ENCODE measurements around the gene SLC6A3.
"Not testable (repeated sequence)": the region's sequence is repeated elsewhere in the genome, so short reads cannot be mapped to it uniquely, and the experiment has no call there.

Gene SLC6A3

GRCh38 chr5:1429496-1429895 is 15.7 kb downstream of the SLC6A3 start:
- no peak for DNase-seq (ENCODE audit: low read depth)
- H3K4me3 ChIP-seq (ENCODE audit: low read depth, low read length): no peak overlapping the region

- no peak overlapping the region for H3K4me3 ChIP-seq (ENCODE audit: low read depth, low read length)
- DNase-seq (ENCODE audit: low read depth): no peak
Observed at GRCh38 chr5:1429066-1429465, 16.2 kb downstream of the SLC6A3 start.

GRCh38 chr5:1428107-1428506 is 17.1 kb downstream of the SLC6A3 start:
- DNase-seq (ENCODE audit: low read depth): no peak
- no peak overlapping the region for H3K4me3 ChIP-seq (ENCODE audit: low read depth, low read length)

GRCh38 chr5:1424716-1425115 is 20.5 kb downstream of the SLC6A3 start:
- no peak overlapping the region for H3K4me3 ChIP-seq (ENCODE audit: low read depth, low read length)
- DNase-seq (ENCODE audit: low read depth): no peak

- DNase-seq (ENCODE audit: low read depth): no peak
- no peak overlapping the region for H3K4me3 ChIP-seq (ENCODE audit: low read depth, low read length)
Observed at GRCh38 chr5:1423901-1424603, 21.2 kb downstream of the SLC6A3 start.

- not testable (repeated sequence) for DNase-seq (ENCODE audit: low read depth); H3K4me3 ChIP-seq (ENCODE audit: low read depth, low read length)
Observed at GRCh38 chr5:1422522-1422921, 22.7 kb downstream of the SLC6A3 start.

- no peak overlapping the region for H3K4me3 ChIP-seq (ENCODE audit: low read depth, low read length)
- no peak for DNase-seq (ENCODE audit: low read depth)
Observed at GRCh38 chr5:1421521-1422341, 23.5 kb downstream of the SLC6A3 start.

- no peak overlapping the region for H3K4me3 ChIP-seq (ENCODE audit: low read depth, low read length)
- DNase-seq (ENCODE audit: low read depth): no peak
Observed at GRCh38 chr5:1420211-1421195, 24.7 kb downstream of the SLC6A3 start.

- no peak overlapping the region for H3K4me3 ChIP-seq (ENCODE audit: low read depth, low read length)
- no peak for DNase-seq (ENCODE audit: low read depth)
Observed at GRCh38 chr5:1419476-1420210, 25.6 kb downstream of the SLC6A3 start.

GRCh38 chr5:1418921-1419280 is 26.3 kb downstream of the SLC6A3 start:
- no peak for DNase-seq (ENCODE audit: low read depth)
- no peak overlapping the region for H3K4me3 ChIP-seq (ENCODE audit: low read depth, low read length)

- no peak overlapping the region for H3K4me3 ChIP-seq (ENCODE audit: low read depth, low read length)
- no peak for DNase-seq (ENCODE audit: low read depth)
Observed at GRCh38 chr5:1418238-1418920, 26.9 kb downstream of the SLC6A3 start.

GRCh38 chr5:1417586-1418225 is 27.5 kb downstream of the SLC6A3 start:
- no peak overlapping the region for H3K4me3 ChIP-seq (ENCODE audit: low read depth, low read length)
- no peak for DNase-seq (ENCODE audit: low read depth)

GRCh38 chr5:1416856-1417469 is 28.3 kb downstream of the SLC6A3 start:
- no peak for DNase-seq (ENCODE audit: low read depth)
- H3K4me3 ChIP-seq (ENCODE audit: low read depth, low read length): no peak overlapping the region

GRCh38 chr5:1415626-1416360 is 29.4 kb downstream of the SLC6A3 start:
- H3K4me3 ChIP-seq (ENCODE audit: low read depth, low read length): no peak overlapping the region
- no peak for DNase-seq (ENCODE audit: low read depth)

GRCh38 chr5:1415059-1415425 is 30.2 kb downstream of the SLC6A3 start:
- no peak overlapping the region for H3K4me3 ChIP-seq (ENCODE audit: low read depth, low read length)
- no peak for DNase-seq (ENCODE audit: low read depth)

- H3K4me3 ChIP-seq (ENCODE audit: low read depth, low read length): no peak overlapping the region
- DNase-seq (ENCODE audit: low read depth): no peak
Observed at GRCh38 chr5:1414311-1415058, 30.8 kb downstream of the SLC6A3 start.
